GM12878 (cell line): ENCODE measurements around the gene GRK5. TPM values are rescaled to one million over a fixed set of nuclear protein-coding genes. Genes with fewer than 3 reads are reported as not detected.

Source experiments
- ATAC-seq: fragments of 200-7000 bp; cut with Tn5 transposase; 3 replicates; pipeline ENCODE4 v1.9.1; 2020; ENCODE audit warnings: mild to moderate bottlenecking, moderate library complexity
- BruUV-seq: library from RNA; stranded (reverse); fragments of 400-500 nt; replicated peaks from 2 replicates; lab custom pipeline; 2021; lab: Mats Ljungman, UMichigan
- CTCF ChIA-PET: fragments of 300-600 bp; sonication (Branson Sonifier 250); formaldehyde crosslinking; extraction: SDS; loops from one replicate; lab custom pipeline; 2021; ENCODE audit warnings: inconsistent platforms; lab: Yijun Ruan, JAX
- POLR2A ChIA-PET: fragments of 350-600 bp; formaldehyde crosslinking; extraction: SDS; loops from one replicate; lab custom pipeline; 2021; ENCODE audit warnings: inconsistent platforms; lab: Charles Lee
- RAD21 ChIA-PET: fragments of 300-600 bp; sonication (Branson Sonifier 250); formaldehyde crosslinking; loops from one replicate; lab custom pipeline; 2023; ENCODE audit warnings: antibody characterized with exemption; ENCODE audit not compliant: unreplicated experiment; lab: Charles Lee
- SMC1A ChIA-PET: fragments of 300-600 bp; sonication (Branson Sonifier 250); formaldehyde crosslinking; loops from one replicate; lab custom pipeline; 2023; ENCODE audit not compliant: unreplicated experiment, uncharacterized antibody; lab: Charles Lee
- DNase-seq: peaks from one replicate; pipeline ENCODE4 v3.0.0-alpha.2; 2011; ENCODE audit warnings: low read depth, low spot score
- FAIRE-seq: peaks from 3 replicates; lab custom pipeline; 2011; peaks lifted over from hg19 to GRCh38; lab: Jason Lieb, UNC
- H2AFZ ChIP-seq: 2 replicates; pipeline ENCODE4 v1.6.0; 2011; ENCODE audit warnings: low read depth, low read length, control low read depth; ENCODE audit not compliant: control insufficient read depth
- H3K27ac ChIP-seq: 2 replicates; pipeline ENCODE4 v1.5.1; 2011; ENCODE audit warnings: control low read depth; ENCODE audit not compliant: control insufficient read depth, insufficient read depth
- H3K27me3 ChIP-seq, 2 experiments: replicated peaks in 1 of 2; 2 replicates each; pipeline versions ENCODE4 v1.6.0 to v1.6.1; 2011; ENCODE audit warnings: low read length in 1 of 2; ENCODE audit not compliant: control insufficient read depth in 2 of 2, insufficient read depth in 2 of 2
- H3K36me3 ChIP-seq, 2 experiments: 2 replicates each; pipeline ENCODE4 v1.5.1; 2011; ENCODE audit warnings: low read length in 1 of 2; ENCODE audit not compliant: control insufficient read depth in 2 of 2, insufficient read depth in 2 of 2
- H3K4me1 ChIP-seq: 2 replicates; pipeline ENCODE4 v1.6.1; 2011; ENCODE audit warnings: mild to moderate bottlenecking, low read length, moderate library complexity, mixed read lengths; ENCODE audit not compliant: control insufficient read depth, insufficient read depth
- H3K4me2 ChIP-seq: 2 replicates; pipeline ENCODE4 v1.6.0; 2011; ENCODE audit warnings: control low read depth; ENCODE audit not compliant: control insufficient read depth, insufficient read depth
- H3K4me3 ChIP-seq: fragments of 200-600 bp; sonication (generic); 2 replicates; pipeline ENCODE4 v1.5.1; 2016
- H3K79me2 ChIP-seq: 2 replicates; pipeline ENCODE4 v1.6.0; 2011; ENCODE audit warnings: low read length; ENCODE audit not compliant: control insufficient read depth, insufficient read depth
- H3K9ac ChIP-seq: 2 replicates; pipeline ENCODE4 v1.8.0; 2011; ENCODE audit warnings: low read length, control low read depth, mixed read lengths; ENCODE audit not compliant: control insufficient read depth, insufficient read depth
- H3K9me3 ChIP-seq: replicated peaks from 3 replicates; pipeline ENCODE4 v1.5.1; 2011; ENCODE audit warnings: mild to moderate bottlenecking, low read length; ENCODE audit not compliant: control insufficient read depth, insufficient read depth
- H4K20me1 ChIP-seq: 2 replicates; pipeline ENCODE4 v1.6.0; 2011; ENCODE audit not compliant: control insufficient read depth, insufficient read depth
- CREM ChIP-seq: IDR thresholded peaks from 2 replicates; pipeline ENCODE4 v1.6.1; 2014; ENCODE audit warnings: antibody characterized with exemption, low read depth
- EED ChIP-seq: sonication (generic); IDR thresholded peaks from 2 replicates; pipeline ENCODE4 v1.6.1; 2016; ENCODE audit warnings: antibody characterized with exemption, low read depth
- PML ChIP-seq: IDR thresholded peaks from 2 replicates; pipeline ENCODE4 v1.6.1; 2012; ENCODE audit warnings: low read length, inconsistent platforms
- SMAD5 ChIP-seq: IDR thresholded peaks from 2 replicates; pipeline ENCODE4 v1.6.1; 2016; ENCODE audit warnings: antibody characterized with exemption, low read depth
- SPI1 ChIP-seq: IDR thresholded peaks from 2 replicates; pipeline ENCODE4 v1.6.1; 2011; ENCODE audit warnings: low read depth, mild to moderate bottlenecking, low read length, moderate library complexity, borderline replicate concordance; ENCODE audit not compliant: insufficient read depth
- WGBS: methylation state at CpG from one replicate; pipeline ENCODE4 v1.1.6; 2016; ENCODE audit warnings: low lambda C conversion rate; ENCODE audit not compliant: insufficient replicate concordance, insufficient coverage; ENCODE audit errors: missing lambda C conversion rate; 5-methylcytosine and 5-hydroxymethylcytosine counted together
- in situ Hi-C: fragments of 300-500 bp; cut with MboI; formaldehyde crosslinking; loops from 9 replicates; pipeline ENCODE4 v1.14.3; 2018; ENCODE audit warnings: mixed read lengths
- intact Hi-C: fragments of 100-400 bp; cut with micrococcal nuclease; formaldehyde crosslinking; loops from one replicate; pipeline ENCODE4 v1.14.2; 2022; ENCODE audit not compliant: unreplicated experiment
- polyA plus RNA-seq, 11 experiments: library from polyadenylated mRNA; depleted of rRNA in 4 of 11; unstranded in 6 of 11; stranded (reverse) in 5 of 11; fragments of >200 nt; fragmentation: Nextera tagmentation in 4 of 11; fragmentation: Illumina TruSeq in 1 of 11; extraction: Ambion mirVana in 4 of 11; extraction: Trizol in 1 of 11; gene quantifications; 1 replicate in 1 of 11; 2 replicates in 10 of 11; pipeline versions ENCODE4 v1.2.1 to v1.2.3, GENCODE V29; 2011 to 2016; ENCODE audit warnings: inconsistent platforms in 2 of 11, missing spikeins in 2 of 11, low read depth in 1 of 11
- total RNA-seq, 4 experiments: library from RNA; depleted of rRNA in 3 of 4; stranded (reverse); fragments of >200 nt in 3 of 4; fragmentation: Illumina TruSeq in 1 of 4; extraction: Trizol in 1 of 4; gene quantifications; 2 replicates each; pipeline versions ENCODE4 v1.2.1 to v1.2.3, GENCODE V29; 2013 to 2021

The GRK5 gene
- total and polyA plus RNA-seq, 10 of the 15 experiments (the other 5 are each of a cell fraction or from before 2014, with no cell fraction given): 0.11 to 22.1 (median 10.0) TPM

DNA sequence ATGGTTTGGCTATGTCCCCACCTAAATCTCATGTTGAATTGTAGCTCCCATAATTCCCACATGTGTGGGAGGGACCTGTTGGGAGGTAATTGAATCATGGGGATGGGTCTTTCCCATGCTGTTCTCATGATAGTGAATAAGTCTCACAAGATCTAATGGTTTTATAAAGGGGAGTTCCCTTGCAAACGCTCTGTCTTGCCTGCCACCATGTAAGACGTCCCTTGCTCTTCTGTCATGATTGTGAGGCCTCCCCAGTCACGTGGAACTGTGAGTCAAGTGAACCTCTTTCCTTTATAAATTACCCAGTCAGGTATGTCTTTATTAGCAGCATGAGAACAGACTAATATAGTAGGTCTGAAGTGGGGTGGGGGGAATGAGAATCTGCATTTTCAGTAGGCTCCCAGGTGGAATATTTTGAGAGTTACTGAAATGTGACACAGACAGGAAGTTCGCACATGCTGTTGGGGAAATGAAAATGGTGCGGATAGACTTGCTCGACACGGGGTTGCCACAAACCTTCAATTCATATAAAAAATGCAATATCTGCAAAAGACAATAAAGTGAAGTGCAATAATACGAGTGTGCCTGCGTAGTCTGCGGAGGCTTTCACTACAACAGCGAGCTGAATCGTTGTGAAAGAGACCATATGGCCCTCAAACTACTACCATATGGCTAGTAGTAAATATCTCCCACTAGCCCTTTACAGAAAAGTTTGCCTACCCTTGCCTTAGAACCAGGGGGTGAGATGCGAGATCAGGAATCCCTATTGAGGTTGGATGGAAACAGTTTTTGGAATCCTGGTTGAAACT, 166.1 kb downstream of the GRK5 start:
- ATAC-seq: no peak
- H4K20me1 ChIP-seq: peaks cover 5% of the 10 kb centered on the region

DNA sequence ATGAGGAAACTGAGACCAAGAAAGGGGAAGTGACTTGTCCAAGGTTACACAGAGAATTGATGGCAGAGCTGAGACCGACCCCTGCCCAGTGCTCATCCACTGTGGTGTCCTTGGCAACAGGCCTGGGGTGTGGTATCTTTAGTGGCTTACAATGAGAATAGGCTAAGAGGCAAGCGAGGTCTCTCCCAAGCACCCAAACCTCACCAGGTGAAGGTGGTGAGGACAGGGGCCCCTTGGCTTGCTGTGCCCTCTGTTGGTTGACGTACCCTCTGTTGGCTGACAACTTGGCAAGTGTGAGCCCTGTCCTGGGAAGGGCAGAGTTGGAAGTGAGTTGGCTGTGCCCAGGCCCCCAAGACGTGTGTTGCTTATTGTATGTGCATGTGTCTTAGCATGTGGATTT, 166.9 kb downstream of the GRK5 start:
- ATAC-seq (no peak), DNase-seq (no peak), FAIRE-seq (no peak)
- no peak for TF ChIP-seq CREM
- peak; percentile 35; the same call in 1 of the 2 replicates for TF ChIP-seq SPI1
- no peaks in the 10 kb centered on the region for H3K9me3 ChIP-seq
- no peaks in the 10 kb centered on the region; the same call in none of the 2 replicates for H3K79me2 ChIP-seq
- peaks cover 51% of the 10 kb centered on the region for H3K4me1 ChIP-seq
- H3K27me3 ChIP-seq: no peaks in the 10 kb centered on the region
- H3K27ac ChIP-seq: no peak overlapping the region
- no peak overlapping the region for H3K4me3 ChIP-seq
- no peak overlapping the region for H2AFZ ChIP-seq
- SMC1A ChIA-PET: interaction anchor here (1.5 kb wide), 1 partner anchor 33 kb away, joined by 3 read pairs; no protein-coding TSS in a partner anchor
- RAD21 ChIA-PET: no interaction called here
- no peak overlapping the region for H3K9ac ChIP-seq
- H3K36me3 ChIP-seq: no peaks in the 10 kb centered on the region
- POLR2A ChIA-PET: no interaction called here
- 98% methylated on average over 4 of the region's 4 CpGs for WGBS
- peaks cover 5% of the 10 kb centered on the region for H4K20me1 ChIP-seq
- CTCF ChIA-PET: no interaction called here
- intact Hi-C loops: loop anchor here (5.0 kb wide), 1 partner anchor 62 kb away; no protein-coding TSS in a partner anchor
- BruUV-seq: no TSS peak
- in situ Hi-C loops: no loop called here
- no peak overlapping the region; the same call in 1 of the 2 replicates for H3K4me2 ChIP-seq

More for the DNA sequence above, 166.1 kb downstream of the GRK5 start:
- POLR2A ChIA-PET: no interaction called here
- no peak overlapping the region for H3K9ac ChIP-seq
- RAD21 ChIA-PET: no interaction called here
- in situ Hi-C loops: no loop called here
- 89% methylated on average over 13 of the region's 13 CpGs for WGBS
- peaks cover 58% of the 10 kb centered on the region for H3K4me1 ChIP-seq
- no peaks in the 10 kb centered on the region for H3K9me3 ChIP-seq
- CTCF ChIA-PET: no interaction called here
- no peaks in the 10 kb centered on the region; the same call in none of the 2 replicates for H3K79me2 ChIP-seq
- SMC1A ChIA-PET: interaction anchor here (1.5 kb wide), 1 partner anchor 34 kb away, joined by 3 read pairs; no protein-coding TSS in a partner anchor
- no peaks in the 10 kb centered on the region for H3K36me3 ChIP-seq
- FAIRE-seq: no peak
- BruUV-seq: no TSS peak
- H2AFZ ChIP-seq: no peak overlapping the region
- no peak for DNase-seq
- no peaks in the 10 kb centered on the region for H3K27me3 ChIP-seq
- intact Hi-C loops: loop anchor here (5.0 kb wide), 1 partner anchor 61 kb away; no protein-coding TSS in a partner anchor
- H3K4me3 ChIP-seq: no peak overlapping the region
- H3K27ac ChIP-seq: no peak overlapping the region
- H3K4me2 ChIP-seq: no peak overlapping the region
- TF ChIP-seq PML (no peak), SMAD5 (no peak), EED (0 out of 2 replicates have a peak, but pooled peaks have one; percentile 34)
